ENCODE data around the gene PPP2R3B.

GRCh38 chrX:431056-431455, 44.3 kb upstream of the PPP2R3B start:
- no peak for TF ChIP-seq CTCF (IDR thresholded peaks at IDR 0.05)
- no peak for TF ChIP-seq POLR2A (IDR thresholded peaks at IDR 0.05)
